ENCODE data around the gene TMEM106A. TPM values are rescaled to one million over a fixed set of nuclear protein-coding genes. Genes with fewer than 3 reads are reported as not detected.

TMEM106A gene
- total RNA-seq, 1 experiment from 2014 or later: 2.1 TPM

DNA sequence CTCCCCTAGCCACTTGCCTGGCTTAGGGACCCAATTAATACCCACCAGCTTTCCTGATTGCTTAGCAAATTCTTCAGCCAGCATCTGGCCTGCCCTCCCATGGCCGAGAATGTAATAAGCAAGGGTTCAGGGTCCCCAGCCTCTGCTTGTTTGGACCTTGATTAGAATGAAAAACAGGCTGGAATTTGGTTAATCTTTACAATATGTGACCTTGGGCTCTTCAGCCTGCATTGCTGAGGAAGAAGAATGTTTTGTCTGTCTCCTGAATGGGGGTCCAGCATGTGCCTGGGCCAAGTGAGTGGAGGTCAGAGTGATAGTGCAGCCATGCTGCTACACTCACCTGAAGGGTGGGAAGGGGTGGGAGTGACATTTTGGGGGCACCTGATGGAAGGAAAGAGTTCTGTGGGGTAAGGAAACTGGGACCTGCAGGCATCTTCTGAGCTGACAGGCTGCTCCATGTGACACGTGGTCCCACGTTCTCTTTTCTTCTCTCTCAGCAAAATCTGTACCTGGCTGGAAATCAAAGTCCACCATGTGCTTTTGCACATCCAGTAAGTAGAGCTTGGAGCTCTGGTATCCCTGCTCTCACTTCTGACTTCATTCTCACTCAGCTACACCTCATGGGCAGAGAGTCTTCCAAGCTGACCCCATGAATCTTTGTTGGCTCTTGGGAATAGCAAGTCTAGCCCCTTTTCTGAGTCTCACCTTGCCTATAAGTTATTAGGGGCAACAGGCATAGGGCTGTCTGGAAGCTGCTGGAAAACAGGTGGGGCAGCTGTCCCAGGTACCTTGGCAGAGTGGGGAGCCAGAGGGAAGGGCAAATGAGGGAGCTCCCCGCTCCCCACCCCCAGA lies 5.3 kb downstream of the TMEM106A start:
- no peaks in the 10 kb centered on the region for H3K27me3 ChIP-seq (replicated peaks; ENCODE audit: insufficient read depth, low read depth, low read length, poor library complexity)
- ChIA-PET POLR2A (ENCODE audit: low non-redundant PET) (no interaction called here), CTCF (no interaction called here)
- no peak overlapping the region for H3K4me3 ChIP-seq (ENCODE audit: low read depth, low read length, poor library complexity, severe bottlenecking)
- no peaks in the 10 kb centered on the region for H3K4me1 ChIP-seq (ENCODE audit: insufficient read depth, low read length, poor library complexity, severe bottlenecking)
- H3K27ac ChIP-seq (ENCODE audit: low read depth, low read length, poor library complexity, severe bottlenecking): no peak overlapping the region
- H3K36me3 ChIP-seq (ENCODE audit: insufficient read depth, low read length, poor library complexity, severe bottlenecking): no peaks in the 10 kb centered on the region
- DNase-seq (ENCODE audit: low spot score): no peak
- TF ChIP-seq CTCF (conservative IDR thresholded peaks at IDR 0.05; ENCODE audit: low read depth, low read length): no peak
- no peak for TF ChIP-seq EZH2 (IDR thresholded peaks at IDR 0.05; ENCODE audit: borderline replicate concordance, low read depth, low read length, poor library complexity, severe bottlenecking)
- no peaks in the 10 kb centered on the region for H3K9me3 ChIP-seq (ENCODE audit: low read depth, low read length, poor library complexity, severe bottlenecking)
- intact Hi-C loops (cut with micrococcal nuclease; ENCODE audit: unreplicated experiment): no loop called here
- BruUV-seq (replicated peaks): no TSS peak

- DNase-seq (ENCODE audit: low spot score): no peak
- intact Hi-C loops (cut with micrococcal nuclease; ENCODE audit: unreplicated experiment): no loop called here
- ChIA-PET CTCF (no interaction called here), POLR2A (ENCODE audit: low non-redundant PET) (interaction anchor here (0.8 kb wide), 1 partner anchor 98 kb away, joined by 17 read pairs; no protein-coding TSS in a partner anchor)
- no TSS peak for BruUV-seq (replicated peaks)
- Histone ChIP-seq H3K9me3 (ENCODE audit: low read depth, low read length, poor library complexity, severe bottlenecking) (no peaks in the 10 kb centered on the region), H3K36me3 (ENCODE audit: insufficient read depth, low read length, poor library complexity, severe bottlenecking) (no peaks in the 10 kb centered on the region), H3K27me3 (replicated peaks; ENCODE audit: insufficient read depth, low read depth, low read length, poor library complexity) (no peaks in the 10 kb centered on the region), H3K4me3 (ENCODE audit: low read depth, low read length, poor library complexity, severe bottlenecking) (no peak overlapping the region), H3K27ac (ENCODE audit: low read depth, low read length, poor library complexity, severe bottlenecking) (no peak overlapping the region), H3K4me1 (ENCODE audit: insufficient read depth, low read length, poor library complexity, severe bottlenecking) (no peaks in the 10 kb centered on the region)
- no peak for TF ChIP-seq CTCF (conservative IDR thresholded peaks at IDR 0.05; ENCODE audit: low read depth, low read length)
- TF ChIP-seq EZH2 (IDR thresholded peaks at IDR 0.05; ENCODE audit: borderline replicate concordance, low read depth, low read length, poor library complexity, severe bottlenecking): no peak
Measured at GRCh38 chr17:43217614-43218087, 6.0 kb downstream of the TMEM106A start.

DNA sequence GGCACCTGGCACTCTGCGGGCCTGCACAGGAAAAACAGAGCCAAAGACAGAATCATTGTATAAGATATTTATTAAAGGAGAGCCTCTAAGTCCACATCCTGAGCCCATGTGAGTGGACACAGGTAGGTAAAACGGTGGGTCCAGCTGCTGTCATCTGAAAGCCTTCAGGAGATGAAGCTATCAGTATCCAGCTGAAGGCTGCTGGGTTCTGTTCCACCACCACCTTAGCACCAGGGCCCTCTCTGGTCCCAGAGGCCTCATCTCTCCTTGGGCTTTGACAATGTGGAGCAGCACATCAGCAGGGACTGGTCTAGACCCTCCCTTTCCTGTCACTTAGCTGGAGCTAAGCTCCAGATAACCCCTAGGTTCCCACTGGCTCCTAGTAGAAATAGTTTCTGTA lies 7.3 kb downstream of the TMEM106A start:
- no TSS peak for BruUV-seq (replicated peaks)
- ChIA-PET CTCF (no interaction called here), POLR2A (ENCODE audit: low non-redundant PET) (no interaction called here)
- Histone ChIP-seq H3K4me1 (ENCODE audit: insufficient read depth, low read length, poor library complexity, severe bottlenecking) (no peaks in the 10 kb centered on the region), H3K27ac (ENCODE audit: low read depth, low read length, poor library complexity, severe bottlenecking) (no peak overlapping the region), H3K4me3 (ENCODE audit: low read depth, low read length, poor library complexity, severe bottlenecking) (no peak overlapping the region), H3K27me3 (replicated peaks; ENCODE audit: insufficient read depth, low read depth, low read length, poor library complexity) (no peaks in the 10 kb centered on the region), H3K36me3 (ENCODE audit: insufficient read depth, low read length, poor library complexity, severe bottlenecking) (no peaks in the 10 kb centered on the region), H3K9me3 (ENCODE audit: low read depth, low read length, poor library complexity, severe bottlenecking) (no peaks in the 10 kb centered on the region)
- TF ChIP-seq CTCF (conservative IDR thresholded peaks at IDR 0.05; ENCODE audit: low read depth, low read length) (no peak), EZH2 (IDR thresholded peaks at IDR 0.05; ENCODE audit: borderline replicate concordance, low read depth, low read length, poor library complexity, severe bottlenecking) (no peak)
- intact Hi-C loops (cut with micrococcal nuclease; ENCODE audit: unreplicated experiment): no loop called here
- no peak for DNase-seq (ENCODE audit: low spot score)
